Astrocyte (in vitro differentiated cells and primary cell): Measurements from ENCODE around the gene CTTNBP2. TPM values are rescaled to one million over a fixed set of nuclear protein-coding genes. Genes with fewer than 3 reads are reported as not detected.

Experiments
- DNase-seq: peaks from one replicate; pipeline ENCODE4 v3.0.0-alpha.2; 2010; ENCODE audit warnings: low read depth
- FAIRE-seq: peaks from 2 replicates; lab custom pipeline; 2011; peaks lifted over from hg19 to GRCh38; lab: Jason Lieb, UNC
- H2AFZ ChIP-seq: 2 replicates; pipeline ENCODE4 v1.6.0; 2012; ENCODE audit warnings: low read depth, low read length, inconsistent platforms
- H3K27ac ChIP-seq: 2 replicates; pipeline ENCODE4 v1.5.1; 2011; ENCODE audit warnings: low read depth, low read length, inconsistent platforms
- H3K27me3 ChIP-seq: 2 replicates; pipeline ENCODE4 v1.6.0; 2011; ENCODE audit warnings: low read length, inconsistent platforms; ENCODE audit not compliant: insufficient read depth
- H3K36me3 ChIP-seq: 2 replicates; pipeline ENCODE4 v1.5.1; 2011; ENCODE audit warnings: low read length, inconsistent platforms; ENCODE audit not compliant: insufficient read depth
- H3K4me1 ChIP-seq: 2 replicates; pipeline ENCODE4 v1.5.1; 2011; ENCODE audit warnings: low read length, inconsistent platforms; ENCODE audit not compliant: insufficient read depth
- H3K4me2 ChIP-seq: 2 replicates; pipeline ENCODE4 v1.6.0; 2012; ENCODE audit warnings: low read length, inconsistent platforms
- H3K4me3 ChIP-seq: 2 replicates; pipeline ENCODE4 v1.5.1; 2011; ENCODE audit warnings: low read depth, mild to moderate bottlenecking, low read length, inconsistent platforms; ENCODE audit not compliant: insufficient read depth
- H3K79me2 ChIP-seq: 2 replicates; pipeline ENCODE4 v1.6.0; 2012; ENCODE audit warnings: mild to moderate bottlenecking, low read length, inconsistent platforms; ENCODE audit not compliant: insufficient read depth
- H3K9ac ChIP-seq: 2 replicates; pipeline ENCODE4 v1.6.0; 2012; ENCODE audit warnings: mild to moderate bottlenecking, low read length, inconsistent platforms
- H3K9me3 ChIP-seq: 2 replicates; pipeline ENCODE4 v1.5.1; 2012; ENCODE audit warnings: low read depth, mild to moderate bottlenecking, low read length, inconsistent platforms; ENCODE audit not compliant: insufficient read depth
- H4K20me1 ChIP-seq: 2 replicates; pipeline ENCODE4 v1.6.0; 2012; ENCODE audit warnings: low read length, inconsistent platforms; ENCODE audit not compliant: insufficient read depth
- H3K27ac Mint-ChIP-seq: one replicate; pipeline ENCODE4 v1.8.0; 2021; ENCODE audit warnings: mild to moderate bottlenecking, mixed read lengths; ENCODE audit not compliant: unreplicated experiment
- H3K27me3 Mint-ChIP-seq: one replicate; pipeline ENCODE4 v1.8.0; 2021; ENCODE audit warnings: low read depth, mixed read lengths; ENCODE audit not compliant: unreplicated experiment
- H3K36me3 Mint-ChIP-seq: one replicate; pipeline ENCODE4 v1.8.0; 2021; ENCODE audit warnings: low read depth, mixed read lengths; ENCODE audit not compliant: unreplicated experiment
- H3K4me1 Mint-ChIP-seq: one replicate; pipeline ENCODE4 v1.8.0; 2021; ENCODE audit warnings: low read depth, mixed read lengths; ENCODE audit not compliant: unreplicated experiment
- H3K4me3 Mint-ChIP-seq: one replicate; pipeline ENCODE4 v1.8.0; 2021; ENCODE audit warnings: mild to moderate bottlenecking, moderate library complexity, mixed read lengths; ENCODE audit not compliant: unreplicated experiment
- H3K9me3 Mint-ChIP-seq: one replicate; pipeline ENCODE4 v1.8.0; 2021; ENCODE audit warnings: mild to moderate bottlenecking, mixed read lengths; ENCODE audit not compliant: unreplicated experiment
- CTCF ChIP-seq: IDR thresholded peaks from 2 replicates; pipeline ENCODE4 v1.5.1; 2011; ENCODE audit warnings: low read depth, mild to moderate bottlenecking, inconsistent platforms, low read length, moderate library complexity; ENCODE audit not compliant: insufficient read depth
- EZH2 ChIP-seq: IDR thresholded peaks from 2 replicates; pipeline ENCODE4 v1.6.1; 2012; ENCODE audit warnings: mild to moderate bottlenecking, low read length, inconsistent platforms; ENCODE audit not compliant: insufficient read depth
- total RNA-seq: library from RNA; stranded (reverse); gene quantifications from 2 replicates; pipeline ENCODE4 v1.2.1, GENCODE V29; 2021

Gene CTTNBP2
- total RNA-seq, 1 donor from 2014 or later: 4.9 TPM

DNA sequence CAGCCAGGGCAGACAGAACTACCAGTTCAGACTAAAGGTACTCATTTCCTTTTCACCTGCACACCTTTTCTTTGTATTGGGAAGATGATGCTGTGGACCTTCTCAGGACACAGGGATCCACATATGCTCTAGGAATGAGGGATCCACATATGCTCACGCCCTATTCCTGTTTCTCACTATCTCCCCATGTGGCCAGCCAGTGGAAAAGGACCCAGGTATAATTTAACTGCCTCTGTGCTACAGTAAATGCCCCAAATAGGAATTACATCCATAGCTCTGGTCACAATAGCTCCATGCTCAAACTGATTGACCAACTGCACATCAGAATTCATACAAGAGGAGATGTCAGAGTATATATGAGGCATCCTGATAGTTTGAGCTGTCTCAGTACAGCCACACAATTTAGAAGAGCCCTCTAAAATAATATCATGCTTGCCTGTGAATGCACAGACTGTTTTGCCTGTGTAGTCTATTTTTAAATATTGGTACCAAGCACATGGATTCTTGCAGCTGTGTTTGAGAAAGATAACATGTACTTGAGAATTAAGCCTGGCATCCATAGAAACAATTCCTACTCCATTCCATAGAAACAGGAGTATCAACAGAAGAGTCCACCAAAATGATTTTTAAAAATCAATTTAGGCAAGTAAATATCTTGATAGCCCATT lies 43.7 kb downstream of the CTTNBP2 start:
- H3K4me3 Mint-ChIP-seq: no peak overlapping the region

DNA sequence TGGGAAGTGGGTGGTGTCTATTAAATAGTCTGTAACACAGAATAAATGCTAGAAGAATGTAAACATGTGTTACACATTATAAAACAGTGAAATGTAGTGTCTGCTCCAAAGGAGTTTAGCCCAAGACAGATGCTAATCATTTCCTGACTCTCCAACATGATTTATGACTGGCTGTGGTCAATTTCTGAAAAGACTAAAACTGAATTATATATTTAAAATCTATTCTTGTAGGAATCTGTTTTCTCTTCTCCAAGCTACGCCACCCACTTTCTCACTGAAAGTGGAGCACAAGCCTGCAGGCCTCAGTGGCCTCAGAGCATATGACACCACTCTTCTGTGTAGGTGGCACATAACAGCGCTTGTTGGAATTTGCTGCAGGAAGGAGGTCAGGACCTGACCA lies 44.4 kb downstream of the CTTNBP2 start:
- H3K9me3 Mint-ChIP-seq: peaks cover 1% of the 10 kb centered on the region
- peak; percentile 37 for DNase-seq
- Histone ChIP-seq H3K4me2 (peak overlapping the region; percentile 17), H3K27me3 (no peaks in the 10 kb centered on the region), H2AFZ (no peak overlapping the region), H4K20me1 (no peaks in the 10 kb centered on the region), H3K4me1 (peaks cover 29% of the 10 kb centered on the region), H3K9ac (no peak overlapping the region), H3K36me3 (no peaks in the 10 kb centered on the region), H3K9me3 (no peaks in the 10 kb centered on the region), H3K27ac (peak overlapping the region; percentile 6), H3K4me3 (no peak overlapping the region), H3K79me2 (no peaks in the 10 kb centered on the region)
- FAIRE-seq: no peak
- peaks cover 35% of the 10 kb centered on the region for H3K4me1 Mint-ChIP-seq
- peaks cover 5% of the 10 kb centered on the region for H3K36me3 Mint-ChIP-seq
- TF ChIP-seq EZH2: no peak
- no peak for TF ChIP-seq CTCF
- no peaks in the 10 kb centered on the region for H3K27me3 Mint-ChIP-seq
- no peak overlapping the region for H3K4me3 Mint-ChIP-seq
- no peak overlapping the region for H3K27ac Mint-ChIP-seq

More for the DNA sequence above, 43.7 kb downstream of the CTTNBP2 start:
- H3K4me1 ChIP-seq: peaks cover 29% of the 10 kb centered on the region
- H3K4me1 Mint-ChIP-seq: peaks cover 35% of the 10 kb centered on the region
- H3K9me3 ChIP-seq: no peaks in the 10 kb centered on the region
- TF ChIP-seq EZH2 (no peak), CTCF (no peak)
- H3K27ac Mint-ChIP-seq: no peak overlapping the region
- no peak overlapping the region for H3K9ac ChIP-seq
- FAIRE-seq (no peak), DNase-seq (no peak)
- peaks cover 1% of the 10 kb centered on the region for H3K9me3 Mint-ChIP-seq
- H3K36me3 ChIP-seq: no peaks in the 10 kb centered on the region
- H4K20me1 ChIP-seq: no peaks in the 10 kb centered on the region
- no peak overlapping the region for H3K4me3 ChIP-seq
- H3K4me2 ChIP-seq: peak overlapping the region; percentile 17
- H2AFZ ChIP-seq: no peak overlapping the region
- H3K27ac ChIP-seq: peak overlapping the region; percentile 12
- H3K27me3 Mint-ChIP-seq: no peaks in the 10 kb centered on the region
- H3K79me2 ChIP-seq: no peaks in the 10 kb centered on the region
- peaks cover 5% of the 10 kb centered on the region for H3K36me3 Mint-ChIP-seq
- H3K27me3 ChIP-seq: no peaks in the 10 kb centered on the region

DNA sequence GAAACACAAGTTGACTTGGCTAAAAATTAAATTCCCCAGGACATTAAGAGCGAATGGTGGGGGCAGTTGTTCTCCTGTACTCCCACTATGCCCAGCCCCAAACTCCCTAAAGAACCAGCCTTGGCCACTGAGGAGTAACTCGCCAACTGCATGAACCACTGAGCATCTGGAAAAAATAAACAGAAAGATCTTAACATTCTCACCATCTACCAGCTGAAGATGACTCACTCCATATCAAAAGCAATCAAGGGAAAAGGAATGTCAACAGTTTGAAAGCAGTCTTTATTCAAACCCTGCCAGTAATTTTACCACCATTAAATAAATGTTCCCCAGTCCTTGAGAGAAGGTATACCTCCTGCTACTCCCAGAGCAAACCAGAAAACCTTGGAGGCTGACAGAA lies 45.4 kb downstream of the CTTNBP2 start:
- peak overlapping the region; percentile 22 for H3K4me3 ChIP-seq
- peaks cover 3% of the 10 kb centered on the region for H3K36me3 Mint-ChIP-seq
- no peak overlapping the region for H3K4me3 Mint-ChIP-seq
- no peaks in the 10 kb centered on the region for H3K27me3 ChIP-seq
- peak; percentile 92 for DNase-seq
- H3K27ac ChIP-seq: peak overlapping the region; percentile 67
- peaks cover 1% of the 10 kb centered on the region for H3K9me3 Mint-ChIP-seq
- no peaks in the 10 kb centered on the region for H3K36me3 ChIP-seq
- peaks cover 29% of the 10 kb centered on the region for H3K4me1 ChIP-seq
- no peaks in the 10 kb centered on the region for H3K27me3 Mint-ChIP-seq
- no peaks in the 10 kb centered on the region for H4K20me1 ChIP-seq
- peak overlapping the region; percentile 69 for H3K4me2 ChIP-seq
- peak overlapping the region; percentile 13 for H3K27ac Mint-ChIP-seq
- no peak overlapping the region for H2AFZ ChIP-seq
- H3K79me2 ChIP-seq: no peaks in the 10 kb centered on the region
- no peaks in the 10 kb centered on the region for H3K9me3 ChIP-seq
- no peak for FAIRE-seq
- H3K4me1 Mint-ChIP-seq: peaks cover 35% of the 10 kb centered on the region
- TF ChIP-seq CTCF (no peak), EZH2 (no peak)
- no peak overlapping the region for H3K9ac ChIP-seq
